ENCODE data around the gene L1TD1.

DNA sequence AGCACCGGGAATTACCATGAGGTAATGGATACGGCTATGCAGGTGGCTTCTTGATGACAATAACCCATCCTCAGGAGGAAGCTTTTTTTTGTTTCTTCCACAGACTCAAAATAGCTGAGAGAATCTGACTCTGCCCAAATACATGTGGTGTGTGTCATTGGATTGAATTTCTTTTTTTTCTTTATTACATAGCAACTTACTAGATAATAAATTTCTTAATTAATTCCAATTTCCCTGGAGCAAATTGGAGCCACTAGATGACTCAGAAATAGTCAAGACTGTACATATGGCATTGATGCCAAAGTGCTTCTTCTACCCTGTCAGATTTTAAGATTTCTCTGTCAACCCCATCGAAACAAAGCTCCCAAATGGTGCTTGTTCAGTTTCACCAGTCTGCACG is 42.7 kb downstream of the L1TD1 start:
- TF ChIP-seq, protein P1, sequence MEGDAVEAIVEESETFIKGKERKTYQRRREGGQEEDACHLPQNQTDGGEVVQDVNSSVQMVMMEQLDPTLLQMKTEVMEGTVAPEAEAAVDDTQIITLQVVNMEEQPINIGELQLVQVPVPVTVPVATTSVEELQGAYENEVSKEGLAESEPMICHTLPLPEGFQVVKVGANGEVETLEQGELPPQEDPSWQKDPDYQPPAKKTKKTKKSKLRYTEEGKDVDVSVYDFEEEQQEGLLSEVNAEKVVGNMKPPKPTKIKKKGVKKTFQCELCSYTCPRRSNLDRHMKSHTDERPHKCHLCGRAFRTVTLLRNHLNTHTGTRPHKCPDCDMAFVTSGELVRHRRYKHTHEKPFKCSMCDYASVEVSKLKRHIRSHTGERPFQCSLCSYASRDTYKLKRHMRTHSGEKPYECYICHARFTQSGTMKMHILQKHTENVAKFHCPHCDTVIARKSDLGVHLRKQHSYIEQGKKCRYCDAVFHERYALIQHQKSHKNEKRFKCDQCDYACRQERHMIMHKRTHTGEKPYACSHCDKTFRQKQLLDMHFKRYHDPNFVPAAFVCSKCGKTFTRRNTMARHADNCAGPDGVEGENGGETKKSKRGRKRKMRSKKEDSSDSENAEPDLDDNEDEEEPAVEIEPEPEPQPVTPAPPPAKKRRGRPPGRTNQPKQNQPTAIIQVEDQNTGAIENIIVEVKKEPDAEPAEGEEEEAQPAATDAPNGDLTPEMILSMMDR (IDR thresholded peaks at IDR 0.05 in 4 of 5, conservative IDR thresholded peaks at IDR 0.05 in 1 of 5): no peak
- TF ChIP-seq POLR2A (IDR thresholded peaks at IDR 0.05): no peak
